Measurements from ENCODE around the gene PKP4.

DNA sequence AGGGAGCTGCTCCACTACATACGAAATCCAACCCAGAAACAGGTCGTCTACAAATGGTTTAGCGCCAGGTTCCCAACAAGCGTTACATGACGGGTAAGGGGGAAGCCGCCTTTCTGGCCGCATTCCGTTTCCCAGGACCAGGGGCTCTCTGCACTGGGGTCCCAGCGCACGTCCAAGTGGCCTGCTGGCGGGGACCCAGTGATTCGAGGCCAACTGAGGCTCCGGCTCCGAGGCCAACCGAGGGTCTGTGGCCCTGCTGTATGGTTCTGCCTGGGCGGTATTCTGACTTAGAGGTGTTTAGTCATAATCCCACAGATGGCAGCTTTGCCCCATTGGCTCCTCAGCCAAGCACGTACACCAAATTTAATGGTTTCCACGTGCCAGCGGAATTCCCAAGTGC, 127.2 kb downstream of the PKP4 start:
- TF ChIP-seq, protein P1, sequence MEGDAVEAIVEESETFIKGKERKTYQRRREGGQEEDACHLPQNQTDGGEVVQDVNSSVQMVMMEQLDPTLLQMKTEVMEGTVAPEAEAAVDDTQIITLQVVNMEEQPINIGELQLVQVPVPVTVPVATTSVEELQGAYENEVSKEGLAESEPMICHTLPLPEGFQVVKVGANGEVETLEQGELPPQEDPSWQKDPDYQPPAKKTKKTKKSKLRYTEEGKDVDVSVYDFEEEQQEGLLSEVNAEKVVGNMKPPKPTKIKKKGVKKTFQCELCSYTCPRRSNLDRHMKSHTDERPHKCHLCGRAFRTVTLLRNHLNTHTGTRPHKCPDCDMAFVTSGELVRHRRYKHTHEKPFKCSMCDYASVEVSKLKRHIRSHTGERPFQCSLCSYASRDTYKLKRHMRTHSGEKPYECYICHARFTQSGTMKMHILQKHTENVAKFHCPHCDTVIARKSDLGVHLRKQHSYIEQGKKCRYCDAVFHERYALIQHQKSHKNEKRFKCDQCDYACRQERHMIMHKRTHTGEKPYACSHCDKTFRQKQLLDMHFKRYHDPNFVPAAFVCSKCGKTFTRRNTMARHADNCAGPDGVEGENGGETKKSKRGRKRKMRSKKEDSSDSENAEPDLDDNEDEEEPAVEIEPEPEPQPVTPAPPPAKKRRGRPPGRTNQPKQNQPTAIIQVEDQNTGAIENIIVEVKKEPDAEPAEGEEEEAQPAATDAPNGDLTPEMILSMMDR (IDR thresholded peaks at IDR 0.05): no peak
- TF ChIP-seq POLR2A (IDR thresholded peaks at IDR 0.05): no peak
